G401.6 (cell line): Measurements from ENCODE around the gene ZDHHC7.
"Not testable (repeated sequence)": the region's sequence is repeated elsewhere in the genome, so short reads cannot be mapped to it uniquely, and the experiment has no call there.

Experiments
- FAIRE-seq: peaks from 2 replicates; lab custom pipeline; 2012; peaks lifted over from hg19 to GRCh38; lab: Jason Lieb, UNC

Gene ZDHHC7

DNA sequence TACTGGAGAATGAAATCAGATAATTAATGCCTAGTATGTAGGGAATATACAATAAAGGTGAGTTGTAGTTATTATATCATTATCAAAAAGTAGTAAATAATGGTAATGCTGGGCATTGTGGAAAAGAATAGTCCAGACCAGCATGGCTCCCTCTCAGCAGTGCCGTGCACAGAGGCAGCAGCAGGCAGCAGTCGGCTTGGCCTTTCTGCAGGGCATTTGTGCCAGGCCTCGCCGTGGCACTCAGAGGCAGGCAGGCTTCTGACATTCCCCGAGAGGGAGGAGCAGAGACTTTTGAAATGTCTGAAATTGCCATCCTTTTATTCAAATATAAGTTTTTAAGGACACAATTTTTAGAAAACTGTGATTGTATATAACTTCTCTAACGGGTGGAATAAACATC, 31.3 kb upstream of the ZDHHC7 start:
- FAIRE-seq: no peak

DNA sequence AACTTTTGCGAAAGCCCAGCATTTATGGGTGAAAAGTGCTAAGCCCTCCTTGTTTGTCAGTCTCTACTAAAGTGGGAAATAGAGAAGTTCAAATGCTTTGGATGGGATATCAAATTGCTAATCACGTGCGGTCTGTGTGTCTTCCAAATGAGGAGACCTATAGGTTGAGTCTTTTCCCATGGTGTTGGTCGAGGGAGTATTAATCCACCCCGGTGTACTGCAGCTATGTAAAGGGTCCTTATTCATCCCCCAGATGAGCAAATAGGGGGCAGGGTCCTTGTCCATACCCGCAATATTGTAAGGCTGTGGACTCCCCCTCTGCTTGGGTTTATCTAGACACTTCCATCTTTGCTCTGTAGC, 30.8 kb upstream of the ZDHHC7 start:
- no peak for FAIRE-seq

DNA sequence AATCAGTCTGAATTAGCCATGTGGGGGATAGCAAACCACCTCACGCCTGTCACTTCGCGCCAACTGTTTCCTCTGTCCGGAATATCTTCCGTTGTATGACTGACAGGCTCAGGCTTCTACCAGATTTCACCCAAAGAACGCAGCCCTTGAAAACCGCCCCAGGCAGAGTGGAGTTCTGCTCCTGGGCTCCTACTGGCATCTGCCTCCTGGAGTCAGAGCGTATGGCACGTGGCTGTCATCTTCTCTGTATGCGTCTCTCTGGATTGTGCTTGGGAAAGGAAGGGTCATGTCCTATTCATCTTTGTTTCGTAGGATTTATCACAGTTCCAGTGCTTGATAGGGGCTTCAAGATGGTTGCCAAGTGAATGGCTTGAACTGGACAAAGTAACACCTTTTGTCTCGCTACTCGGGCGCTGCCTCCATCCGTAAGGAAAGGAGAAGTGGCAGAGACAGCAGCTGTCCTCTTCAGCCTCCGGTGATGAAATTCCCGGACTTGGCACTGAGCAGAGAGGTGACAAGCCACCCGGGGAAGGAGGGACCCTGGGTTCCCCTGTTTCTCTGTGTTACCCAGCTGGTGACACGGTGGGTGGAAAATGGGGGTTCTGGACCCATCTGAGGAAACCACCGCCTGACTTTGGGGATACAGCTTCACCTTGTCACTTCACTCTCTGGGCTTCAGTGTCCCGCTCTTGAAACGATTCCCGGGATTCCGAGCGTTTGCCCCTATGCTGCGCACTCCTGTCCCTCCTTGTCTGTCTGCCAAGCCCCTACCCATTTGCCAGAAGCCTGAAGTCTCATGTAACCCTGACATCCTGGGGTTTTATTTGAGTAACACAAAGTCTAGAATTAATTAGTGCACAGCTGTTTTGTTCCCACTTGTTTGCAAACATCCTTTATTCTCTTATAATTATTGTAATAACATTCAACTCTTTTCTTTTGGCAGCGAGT, 30.2 kb upstream of the ZDHHC7 start:
- FAIRE-seq: no peak

DNA sequence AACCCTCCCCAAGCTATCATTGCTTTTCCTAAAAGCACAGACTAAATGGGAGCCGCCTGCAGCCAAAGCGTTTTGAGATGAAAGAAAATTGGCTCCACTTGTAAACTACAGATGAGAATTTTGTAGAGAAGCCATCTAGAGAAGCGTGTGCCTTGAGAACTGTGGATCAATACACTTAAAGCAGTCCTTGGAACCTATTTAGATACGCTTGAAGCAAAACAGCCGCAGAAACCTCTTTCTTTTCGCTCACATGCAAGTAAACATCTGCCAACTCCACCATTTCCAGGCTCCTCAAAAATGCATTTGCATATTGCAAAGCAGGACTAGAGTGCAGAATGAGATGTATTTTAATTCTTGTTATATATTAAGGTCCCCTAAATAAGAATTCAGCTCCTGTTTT, 29.4 kb upstream of the ZDHHC7 start:
- no peak for FAIRE-seq

DNA sequence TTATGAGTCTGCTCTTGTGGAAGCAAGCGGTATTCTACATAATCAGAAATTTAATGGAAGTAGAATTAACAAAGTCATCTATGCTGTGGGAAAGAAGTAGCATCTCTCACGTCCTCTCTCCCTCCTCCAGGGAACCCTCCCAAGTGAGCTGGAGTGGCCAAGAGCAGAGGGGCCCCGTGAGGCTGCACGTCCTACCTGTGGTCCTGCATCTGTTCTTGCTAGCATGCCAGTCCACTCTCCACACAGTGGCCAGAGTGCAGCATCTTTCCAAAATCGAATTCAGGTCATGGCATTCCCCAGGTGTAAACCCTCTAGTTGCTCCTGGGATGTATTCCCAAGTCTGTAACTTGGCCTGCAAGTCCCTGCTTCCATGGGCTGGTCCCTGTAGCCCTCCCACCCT, 26.4 kb upstream of the ZDHHC7 start:
- FAIRE-seq: no peak

DNA sequence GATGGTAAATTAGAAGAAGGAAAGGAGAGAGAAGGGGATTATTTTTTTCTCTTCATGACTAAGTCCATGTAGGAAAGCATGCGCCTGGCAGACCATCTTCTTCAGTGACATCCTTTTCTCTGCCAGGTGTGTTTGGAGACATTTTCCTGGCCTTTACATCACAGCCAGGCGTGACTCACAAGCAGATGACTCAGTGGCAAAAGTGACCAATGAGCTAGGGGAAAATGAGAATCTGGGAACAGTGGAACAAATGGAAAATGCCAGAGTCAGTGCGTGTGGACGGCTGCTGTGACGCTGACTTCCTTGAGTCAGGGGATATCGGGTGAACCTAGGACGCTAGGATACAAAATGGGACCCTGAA, 25.7 kb upstream of the ZDHHC7 start:
- FAIRE-seq: no peak

DNA sequence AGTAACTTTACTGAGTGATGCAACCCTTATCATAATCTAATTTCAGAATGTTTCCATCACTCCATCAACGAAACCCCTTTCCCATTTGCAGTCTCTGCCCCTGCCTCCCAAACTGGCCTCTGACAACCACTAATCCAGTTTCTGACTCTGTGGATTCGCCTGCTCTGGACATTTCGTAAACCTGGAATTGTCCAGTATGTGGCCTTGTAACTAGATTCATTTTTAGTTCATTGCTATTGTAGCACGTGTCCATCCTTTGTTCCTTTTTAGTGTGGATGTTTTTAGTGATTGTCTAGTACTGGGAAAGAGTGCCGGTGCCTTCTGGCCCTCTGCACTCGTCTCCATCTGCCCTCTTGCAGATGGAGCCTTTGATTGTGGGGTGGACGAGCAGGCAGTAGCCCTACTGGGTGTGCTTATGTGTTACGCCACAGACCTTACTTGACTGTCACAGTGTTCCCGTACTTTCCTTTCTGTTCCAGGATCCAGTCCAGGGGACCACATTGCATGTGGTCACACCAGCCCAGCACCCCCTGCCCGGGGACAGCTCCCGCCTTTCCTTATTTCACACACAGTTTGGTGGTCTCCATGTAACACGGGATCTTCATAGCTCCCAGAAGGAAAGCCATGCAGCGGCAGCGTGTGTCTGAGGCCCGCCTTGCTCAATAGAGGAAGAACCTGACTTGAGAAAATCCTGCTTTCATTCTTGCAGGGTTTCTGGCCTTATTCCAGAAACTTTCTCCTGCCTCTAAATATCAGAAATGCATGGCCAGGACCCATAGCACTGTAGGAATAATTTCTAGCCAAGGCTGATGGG, 25.1 kb upstream of the ZDHHC7 start:
- no peak for FAIRE-seq

DNA sequence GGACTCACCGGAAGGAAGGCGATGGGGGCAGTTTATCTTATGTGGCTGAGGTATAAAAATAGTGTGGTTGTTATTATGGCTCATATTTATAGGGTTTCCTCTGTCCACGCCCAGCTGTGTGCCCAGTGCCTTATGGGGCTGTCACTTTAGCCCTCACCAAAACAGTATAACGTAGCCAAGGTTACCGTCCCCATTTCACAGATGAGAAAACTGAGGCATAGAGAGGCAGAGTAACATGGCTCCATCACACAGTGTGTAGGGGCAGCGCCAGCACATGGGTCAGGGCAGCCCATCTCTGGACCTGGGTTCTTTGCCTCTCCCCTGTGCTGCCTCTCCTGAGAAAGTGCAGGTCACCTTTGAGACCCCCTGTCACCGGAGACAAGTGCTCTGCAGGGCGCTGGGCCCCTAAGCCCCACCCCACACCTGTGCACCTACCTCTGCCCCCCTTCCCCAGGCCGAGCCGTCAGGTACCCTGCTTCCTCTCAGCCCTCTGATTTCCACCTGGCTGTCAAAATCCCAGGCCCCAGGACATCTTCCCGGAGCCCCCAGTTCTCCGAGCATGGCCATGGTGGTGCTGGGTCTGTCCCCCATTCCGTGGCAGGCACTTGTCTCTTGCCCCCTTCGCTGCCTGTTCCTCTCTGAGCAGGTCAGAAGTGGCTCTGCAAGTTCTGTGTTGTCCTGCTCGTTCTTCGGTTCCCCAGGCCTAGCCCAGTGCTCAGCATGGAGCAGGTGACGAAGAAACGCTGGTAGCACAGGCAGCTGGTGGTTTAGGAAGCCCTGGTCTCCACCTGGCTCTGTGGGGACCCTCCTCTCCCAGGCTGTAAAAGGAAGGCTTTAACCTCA, 23.5 kb upstream of the ZDHHC7 start:
- no peak for FAIRE-seq

DNA sequence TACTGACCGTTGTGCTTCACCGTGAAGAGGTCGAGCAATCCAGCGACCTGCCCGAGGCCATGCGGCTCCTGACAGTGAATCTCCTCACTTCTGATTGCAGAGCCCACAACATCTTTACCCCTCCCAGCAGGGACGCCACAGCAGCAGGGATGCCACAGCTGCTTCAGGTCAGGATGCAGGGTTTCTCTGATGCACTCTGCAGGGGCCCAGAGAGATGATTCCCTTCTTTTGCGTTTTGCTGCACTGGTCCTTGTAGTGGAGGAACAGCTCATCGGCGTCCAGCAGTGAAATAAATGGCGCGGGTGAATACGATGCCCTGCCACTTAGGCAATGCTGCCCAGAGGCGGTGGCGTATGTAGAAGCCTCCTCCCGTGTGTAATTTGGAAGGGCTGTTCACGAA, 21.8 kb upstream of the ZDHHC7 start:
- FAIRE-seq: no peak

DNA sequence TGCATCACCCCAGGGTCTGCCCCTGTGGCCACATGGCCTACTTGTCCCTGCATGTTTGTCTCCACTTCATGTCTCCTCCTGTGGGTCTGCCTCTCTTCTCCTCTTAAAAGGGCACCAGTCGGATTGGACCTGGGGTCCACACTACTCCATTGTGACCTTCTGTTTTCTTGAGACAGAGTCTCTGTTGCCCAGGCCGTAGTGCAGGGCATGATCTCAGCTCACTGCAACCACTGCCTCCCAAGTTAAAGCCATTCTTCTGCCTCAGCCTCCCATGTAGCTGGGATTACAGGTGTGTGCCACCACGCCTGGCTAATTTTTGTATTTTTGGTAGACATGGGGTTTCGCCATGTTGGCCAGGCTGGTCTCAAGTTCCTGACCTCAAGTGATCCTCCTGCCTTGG, 20.9 kb upstream of the ZDHHC7 start:
- not testable (repeated sequence) for FAIRE-seq

DNA sequence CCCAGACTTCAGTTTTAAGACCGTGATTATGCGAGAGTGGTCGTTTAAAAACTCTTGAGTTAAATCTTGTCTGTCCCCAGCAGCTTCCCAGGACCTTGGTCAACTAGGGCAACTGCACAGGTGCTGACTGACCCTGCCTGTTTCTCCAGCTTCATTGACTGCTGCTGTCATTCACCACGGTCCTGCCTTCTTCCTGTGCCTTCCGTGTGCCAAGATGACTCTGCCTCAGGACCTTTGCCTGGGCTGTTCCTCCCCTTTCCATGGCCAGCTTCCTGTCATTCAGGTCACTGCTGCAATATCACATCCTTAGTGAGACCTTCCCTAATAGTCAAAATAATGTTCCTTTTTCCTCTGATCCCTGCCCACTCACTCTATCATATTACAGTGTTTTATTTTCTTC, 20.1 kb upstream of the ZDHHC7 start:
- FAIRE-seq: no peak

DNA sequence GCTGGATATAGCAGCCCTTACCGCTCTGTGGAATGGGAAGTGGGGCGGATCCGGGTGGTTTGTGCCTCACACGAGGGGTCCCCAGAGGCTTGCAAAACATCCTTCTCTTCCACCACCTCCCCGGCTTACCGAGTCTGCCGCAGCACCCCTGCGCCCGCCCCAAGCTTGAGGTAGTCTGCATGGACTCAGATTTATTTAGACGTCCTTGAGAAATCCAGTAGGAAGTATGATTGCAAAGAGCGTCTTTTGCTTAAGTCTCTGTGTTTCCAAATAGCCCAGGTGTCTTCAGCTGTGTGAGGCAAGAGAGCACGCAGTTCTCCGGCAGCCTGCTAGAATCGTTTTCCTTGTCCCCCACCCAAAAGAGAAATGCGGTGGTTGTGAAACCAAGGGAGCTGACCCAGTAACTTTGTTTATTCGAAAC, 18.7 kb upstream of the ZDHHC7 start:
- no peak for FAIRE-seq

DNA sequence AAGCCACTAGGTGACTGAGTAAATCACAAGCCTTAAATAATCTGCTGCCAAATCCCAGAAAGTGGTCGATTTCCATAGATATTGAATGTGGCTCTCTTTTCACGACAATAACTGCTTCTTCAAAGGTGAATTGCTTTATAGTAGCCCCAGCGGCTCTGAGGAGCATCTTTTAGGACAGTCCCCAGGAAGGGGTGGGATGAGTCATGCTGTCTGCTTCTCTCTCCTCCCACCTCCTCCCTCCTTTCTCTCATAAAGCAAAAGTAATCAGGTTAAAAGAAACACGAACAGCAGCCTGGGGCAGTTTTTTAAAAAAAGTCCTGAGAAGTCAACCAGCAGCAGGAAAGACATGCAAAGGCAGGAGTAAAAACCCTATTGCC, 18.1 kb upstream of the ZDHHC7 start:
- no peak for FAIRE-seq

DNA sequence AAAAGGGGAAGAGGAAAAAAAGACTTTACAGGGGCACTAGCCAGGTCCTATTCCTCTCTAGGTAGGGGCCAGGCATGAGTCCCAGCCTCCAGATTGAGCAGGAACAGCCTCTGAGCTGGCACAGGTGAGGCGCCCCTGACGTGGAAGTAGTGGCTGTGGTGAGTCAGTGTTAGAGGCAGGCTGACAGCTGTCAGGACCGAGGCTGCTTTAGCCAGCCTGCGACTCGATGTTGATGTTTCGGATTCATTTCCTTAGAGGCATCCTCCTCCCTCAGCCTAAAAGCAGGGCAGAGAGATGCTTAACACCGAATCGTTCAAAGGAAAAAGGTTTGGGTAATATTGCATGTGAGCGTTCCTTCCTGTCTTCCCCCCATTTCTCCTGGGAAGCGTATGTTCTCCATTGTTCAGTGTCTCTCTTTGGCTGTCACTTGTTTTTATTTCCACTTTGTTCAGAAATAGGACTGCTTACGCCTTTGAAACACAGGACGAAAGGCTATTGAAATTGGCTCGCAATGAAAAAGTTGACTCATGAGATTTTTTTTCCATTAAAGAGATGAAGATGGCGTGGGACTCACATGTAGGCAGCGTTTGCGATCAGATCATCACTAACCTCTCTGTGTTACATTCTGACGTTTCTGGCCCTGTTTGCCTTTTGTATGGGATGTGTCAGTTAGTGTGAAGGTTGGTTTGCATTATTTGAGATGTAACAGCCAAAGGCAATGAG, 17.5 kb upstream of the ZDHHC7 start:
- FAIRE-seq: no peak

DNA sequence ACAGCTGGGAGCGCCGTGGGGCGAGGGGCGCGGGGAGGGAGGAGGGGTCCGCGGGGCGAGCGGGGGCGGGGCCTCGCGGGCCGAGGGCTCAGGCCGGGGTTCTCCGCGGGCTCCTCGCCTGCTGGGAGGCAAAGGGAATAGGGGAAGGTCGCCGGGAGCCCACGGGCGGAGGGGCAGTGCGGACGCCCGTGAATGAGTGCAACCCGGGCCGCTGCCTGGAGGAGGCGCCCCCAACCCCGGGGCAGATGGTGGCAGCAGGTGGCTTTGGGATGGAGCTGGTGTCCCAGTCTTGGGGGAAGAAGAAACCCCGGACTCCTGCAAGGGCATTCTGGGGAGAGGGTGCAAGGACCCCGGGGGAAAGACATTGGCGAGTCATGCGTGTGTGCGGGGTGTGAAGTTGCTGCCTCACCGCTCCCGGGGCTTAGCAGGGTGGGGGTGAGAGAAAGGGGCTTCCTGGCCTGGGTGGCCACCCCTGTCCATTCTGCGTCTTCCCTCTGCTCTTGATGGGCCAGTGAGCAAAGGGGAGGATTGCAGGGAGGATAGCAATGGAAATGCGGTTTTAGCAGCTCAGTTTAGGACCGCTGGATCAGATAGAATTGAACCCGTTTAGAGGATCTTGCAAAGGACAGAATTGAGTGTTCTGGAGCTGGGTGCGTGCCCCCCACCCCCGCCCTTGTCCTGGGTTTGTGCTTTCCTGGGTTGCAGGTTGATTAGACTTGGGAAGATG, 16.8 kb upstream of the ZDHHC7 start:
- FAIRE-seq: no peak

DNA sequence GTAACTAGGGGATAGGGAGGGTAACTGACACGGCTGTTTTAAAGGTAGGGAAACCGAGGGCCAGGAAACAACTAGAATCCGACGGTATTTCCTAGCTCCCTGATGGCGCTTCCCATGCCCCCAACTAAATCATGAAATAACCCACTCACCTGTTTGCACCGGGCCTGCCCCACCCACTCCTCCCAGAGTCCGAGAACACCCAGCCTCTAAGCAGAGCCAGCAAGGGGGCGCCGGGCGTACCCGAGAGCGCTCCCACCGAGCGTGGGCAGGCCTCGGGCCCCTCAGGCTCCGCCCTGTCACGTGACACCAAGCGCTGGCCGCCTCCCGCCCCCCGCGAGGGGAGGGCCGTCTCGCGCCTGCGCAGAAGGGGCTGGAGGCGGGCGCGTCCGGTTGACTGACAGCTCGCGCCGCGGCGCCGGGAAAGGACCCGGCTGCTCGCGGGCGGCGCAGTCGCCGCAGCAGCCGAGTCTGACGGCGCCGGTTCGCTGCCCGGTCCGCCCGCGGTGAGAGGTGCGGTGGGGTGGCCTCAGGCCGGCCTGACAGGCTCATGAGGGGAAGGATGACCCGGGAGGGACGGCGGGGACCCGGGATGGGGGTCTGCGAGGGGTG, 16.1 kb upstream of the ZDHHC7 start, which contains the start of gene KIAA0513:
KIAA0513 (plus strand) TSS at position 447 of the 609 bp plus-strand sequence. CDS start 39,277 bp downstream, outside the sequence.
- no peak for FAIRE-seq

DNA sequence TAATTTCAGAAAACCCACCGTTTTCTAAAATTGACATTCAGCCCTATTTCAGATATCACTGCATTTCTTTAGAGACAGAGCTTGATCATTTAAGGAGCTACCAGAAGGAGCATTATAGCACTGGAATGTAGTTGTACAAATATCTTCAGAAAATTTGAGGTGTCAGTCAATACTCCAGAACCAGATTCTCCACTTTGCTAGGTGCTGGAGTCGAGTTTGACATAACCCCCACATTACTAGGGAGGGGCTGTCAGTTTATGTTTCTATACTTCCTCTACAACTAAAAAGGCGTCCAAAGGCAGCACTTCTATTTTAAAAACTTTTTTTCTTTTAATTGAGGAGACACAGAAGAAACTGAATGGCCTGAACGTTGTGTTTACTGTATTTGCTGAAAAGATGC, 15.4 kb upstream of the ZDHHC7 start:
- no peak for FAIRE-seq

DNA sequence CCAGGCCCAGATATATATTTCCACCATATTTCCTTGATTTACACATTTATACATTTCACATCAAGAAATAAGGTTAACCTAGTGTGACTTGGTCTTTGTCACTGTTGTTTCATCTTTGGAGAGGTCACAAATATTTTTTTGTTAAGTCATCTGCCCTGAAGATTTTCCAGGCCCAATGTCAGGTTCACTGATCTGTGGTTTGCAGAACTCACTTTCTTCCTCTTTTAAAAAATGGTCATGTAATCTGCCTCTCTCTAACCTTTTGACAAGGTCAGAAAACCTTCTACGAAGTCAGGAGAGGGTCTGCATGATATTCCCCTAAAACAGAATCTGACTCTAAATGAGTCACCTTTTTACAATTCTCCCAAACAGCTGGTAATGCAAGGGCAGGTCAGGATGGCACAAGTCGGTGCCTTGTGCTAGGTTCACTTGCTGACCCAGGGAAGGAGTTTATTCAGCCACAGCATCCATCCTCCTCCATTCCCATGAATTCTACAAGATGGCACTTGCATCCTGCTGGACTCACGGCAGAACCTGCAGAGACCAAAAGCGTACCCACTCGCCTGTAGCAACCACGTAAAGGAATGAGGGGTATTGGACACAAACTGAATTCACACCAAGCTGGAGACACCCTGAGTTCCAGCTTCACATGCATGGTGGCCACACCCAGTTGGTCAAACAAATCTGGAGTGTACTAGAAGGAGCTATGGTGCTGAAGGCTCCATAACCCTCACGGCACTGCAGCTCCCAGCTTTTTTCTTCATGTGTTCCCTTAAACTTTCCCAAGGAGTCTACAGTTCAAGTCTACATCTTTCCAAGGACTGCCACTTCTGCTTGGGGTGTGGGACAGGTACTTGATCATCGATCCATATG, 14.7 kb upstream of the ZDHHC7 start:
- no peak for FAIRE-seq

DNA sequence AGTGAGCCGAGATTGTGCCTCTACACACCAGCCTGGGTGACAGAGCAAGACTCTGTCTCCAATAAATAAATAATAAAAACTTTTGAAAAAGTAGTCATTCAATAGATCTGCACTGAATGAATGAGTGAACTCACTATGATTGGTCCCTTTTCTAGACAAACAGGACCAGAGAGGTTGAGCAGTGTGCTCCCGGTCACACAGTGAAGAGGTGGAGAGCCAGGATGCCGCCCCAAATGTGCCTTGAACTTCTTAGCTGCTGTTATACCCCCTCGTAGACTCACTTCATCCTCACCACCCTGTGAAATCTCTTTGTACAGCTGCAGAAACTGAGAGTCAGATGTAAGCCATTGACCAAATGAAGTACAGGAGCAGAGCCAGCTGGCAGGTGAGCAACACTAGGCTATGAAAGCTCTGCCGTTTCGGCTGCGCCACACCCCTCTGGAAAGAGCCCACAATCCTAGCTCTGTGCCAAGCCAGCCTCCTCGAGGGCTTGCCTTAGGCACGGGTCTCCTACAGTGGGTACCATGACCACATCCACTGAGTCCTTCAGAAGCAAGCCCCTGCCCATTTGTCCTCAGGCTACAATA, 8.4 kb upstream of the ZDHHC7 start:
- FAIRE-seq: no peak
